ENCODE measurements around the gene KRT26. TPM values are rescaled to one million over a fixed set of nuclear protein-coding genes. Genes with fewer than 3 reads are reported as not detected.

KRT26 gene
- total RNA-seq, 1 donor from 2014 or later = not detected

GRCh38 chr17:40813804-40814203, 41.8 kb upstream of the KRT26 start:
- DNase-seq = no peak
- Mint-ChIP-seq H3K27ac (ENCODE audit: unreplicated experiment) (no peak overlapping the region), H3K9me3 (ENCODE audit: unreplicated experiment) (no peaks in the 10 kb centered on the region), H3K4me3 (ENCODE audit: unreplicated experiment) (no peak overlapping the region), H3K36me3 (ENCODE audit: unreplicated experiment) (no peaks in the 10 kb centered on the region), H3K27me3 (ENCODE audit: unreplicated experiment) (no peaks in the 10 kb centered on the region), H3K4me1 (ENCODE audit: low read depth, unreplicated experiment) (peaks cover 2% of the 10 kb centered on the region)
- TF ChIP-seq, protein P1, sequence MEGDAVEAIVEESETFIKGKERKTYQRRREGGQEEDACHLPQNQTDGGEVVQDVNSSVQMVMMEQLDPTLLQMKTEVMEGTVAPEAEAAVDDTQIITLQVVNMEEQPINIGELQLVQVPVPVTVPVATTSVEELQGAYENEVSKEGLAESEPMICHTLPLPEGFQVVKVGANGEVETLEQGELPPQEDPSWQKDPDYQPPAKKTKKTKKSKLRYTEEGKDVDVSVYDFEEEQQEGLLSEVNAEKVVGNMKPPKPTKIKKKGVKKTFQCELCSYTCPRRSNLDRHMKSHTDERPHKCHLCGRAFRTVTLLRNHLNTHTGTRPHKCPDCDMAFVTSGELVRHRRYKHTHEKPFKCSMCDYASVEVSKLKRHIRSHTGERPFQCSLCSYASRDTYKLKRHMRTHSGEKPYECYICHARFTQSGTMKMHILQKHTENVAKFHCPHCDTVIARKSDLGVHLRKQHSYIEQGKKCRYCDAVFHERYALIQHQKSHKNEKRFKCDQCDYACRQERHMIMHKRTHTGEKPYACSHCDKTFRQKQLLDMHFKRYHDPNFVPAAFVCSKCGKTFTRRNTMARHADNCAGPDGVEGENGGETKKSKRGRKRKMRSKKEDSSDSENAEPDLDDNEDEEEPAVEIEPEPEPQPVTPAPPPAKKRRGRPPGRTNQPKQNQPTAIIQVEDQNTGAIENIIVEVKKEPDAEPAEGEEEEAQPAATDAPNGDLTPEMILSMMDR (IDR thresholded peaks at IDR 0.05; ENCODE audit: partially characterized antibody, unreplicated experiment) = no peak

GRCh38 chr17:40812639-40813038, 40.6 kb upstream of the KRT26 start:
- Mint-ChIP-seq H3K27ac (ENCODE audit: unreplicated experiment) (no peak overlapping the region), H3K9me3 (ENCODE audit: unreplicated experiment) (no peaks in the 10 kb centered on the region), H3K27me3 (ENCODE audit: unreplicated experiment) (no peaks in the 10 kb centered on the region), H3K4me1 (ENCODE audit: low read depth, unreplicated experiment) (peaks cover 2% of the 10 kb centered on the region), H3K4me3 (ENCODE audit: unreplicated experiment) (no peak overlapping the region), H3K36me3 (ENCODE audit: unreplicated experiment) (no peaks in the 10 kb centered on the region)
- TF ChIP-seq, protein P1 (IDR thresholded peaks at IDR 0.05; ENCODE audit: partially characterized antibody, unreplicated experiment) = no peak
- no peak for DNase-seq

DNA sequence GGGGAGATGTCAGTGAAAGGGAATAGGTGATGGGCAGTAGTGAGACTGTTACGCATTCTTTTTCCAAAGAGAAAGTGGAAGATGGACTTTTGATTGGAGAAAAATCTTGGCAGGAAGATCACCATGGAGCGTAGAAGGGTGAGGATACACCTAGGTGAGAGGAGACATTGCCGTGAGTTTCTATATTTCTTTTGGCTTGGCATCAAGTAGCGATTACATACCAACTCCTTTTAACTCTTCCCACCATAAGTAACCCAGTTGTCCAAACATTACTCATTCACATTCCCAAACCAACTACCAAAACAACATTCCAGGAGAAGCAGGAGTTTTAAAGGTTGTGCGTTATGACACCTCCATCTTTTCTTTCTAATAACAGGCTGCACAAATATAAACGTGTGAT, 38.5 kb upstream of the KRT26 start:
- Mint-ChIP-seq H3K9me3 (ENCODE audit: unreplicated experiment) (no peaks in the 10 kb centered on the region), H3K36me3 (ENCODE audit: unreplicated experiment) (no peaks in the 10 kb centered on the region), H3K27ac (ENCODE audit: unreplicated experiment) (no peak overlapping the region), H3K4me3 (ENCODE audit: unreplicated experiment) (no peak overlapping the region), H3K27me3 (ENCODE audit: unreplicated experiment) (no peaks in the 10 kb centered on the region), H3K4me1 (ENCODE audit: low read depth, unreplicated experiment) (no peaks in the 10 kb centered on the region)
- TF ChIP-seq, protein P1 (IDR thresholded peaks at IDR 0.05; ENCODE audit: partially characterized antibody, unreplicated experiment) = no peak
- no peak for DNase-seq

DNA sequence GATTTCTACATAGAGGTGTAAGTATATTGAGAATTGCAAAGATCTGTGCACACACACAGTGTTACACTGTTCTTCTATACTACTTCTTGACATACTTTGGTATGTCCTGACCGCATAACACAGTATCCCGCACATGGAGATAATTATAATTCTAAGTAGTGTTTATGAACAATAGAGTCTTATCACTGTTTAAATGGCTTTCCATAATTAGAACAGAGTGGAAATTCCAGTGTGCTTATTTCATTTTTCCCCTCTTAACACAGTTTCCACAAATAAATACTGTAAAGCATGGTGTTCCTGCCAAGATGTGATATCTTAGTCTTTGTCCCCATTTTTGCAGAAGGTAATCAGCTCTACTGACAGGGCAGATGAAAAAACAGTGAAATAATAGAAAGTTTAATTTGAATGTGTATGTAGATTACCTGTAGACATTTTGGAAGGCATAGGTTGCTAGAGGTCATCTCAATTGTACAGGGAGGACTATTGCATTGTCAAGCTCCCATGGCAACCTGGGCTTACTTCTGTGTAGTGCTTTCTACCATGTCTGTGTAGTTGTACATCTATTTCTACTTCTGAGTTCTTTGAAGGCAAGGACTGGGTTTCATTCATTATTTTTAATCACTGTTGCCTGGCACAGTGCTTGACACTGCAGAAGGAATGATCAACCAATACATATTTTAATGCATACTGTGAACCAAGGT, 37.9 kb upstream of the KRT26 start:
- no peaks in the 10 kb centered on the region for H3K9me3 Mint-ChIP-seq (ENCODE audit: unreplicated experiment)

GRCh38 chr17:40806131-40806530, 34.1 kb upstream of the KRT26 start:
- Mint-ChIP-seq H3K9me3 (ENCODE audit: unreplicated experiment) (no peaks in the 10 kb centered on the region), H3K4me1 (ENCODE audit: low read depth, unreplicated experiment) (no peaks in the 10 kb centered on the region), H3K27me3 (ENCODE audit: unreplicated experiment) (peaks cover 2% of the 10 kb centered on the region), H3K36me3 (ENCODE audit: unreplicated experiment) (peaks cover 4% of the 10 kb centered on the region), H3K4me3 (ENCODE audit: unreplicated experiment) (no peak overlapping the region), H3K27ac (ENCODE audit: unreplicated experiment) (no peak overlapping the region)
- TF ChIP-seq, protein P1 (IDR thresholded peaks at IDR 0.05; ENCODE audit: partially characterized antibody, unreplicated experiment) = no peak
- no peak for DNase-seq

More for the DNA sequence above, 37.9 kb upstream of the KRT26 start:
- H3K4me1 Mint-ChIP-seq (ENCODE audit: low read depth, unreplicated experiment) = no peaks in the 10 kb centered on the region
- H3K4me3 Mint-ChIP-seq (ENCODE audit: unreplicated experiment) = no peak overlapping the region
- peaks cover under 1% of the 10 kb centered on the region for H3K27me3 Mint-ChIP-seq (ENCODE audit: unreplicated experiment)
- TF ChIP-seq, protein P1 (IDR thresholded peaks at IDR 0.05; ENCODE audit: partially characterized antibody, unreplicated experiment) = no peak
- no peak overlapping the region for H3K27ac Mint-ChIP-seq (ENCODE audit: unreplicated experiment)
- H3K36me3 Mint-ChIP-seq (ENCODE audit: unreplicated experiment) = peaks cover 4% of the 10 kb centered on the region
- no peak for DNase-seq
